SK-N-MC (cell line): ENCODE data around the gene CGA.

Source experiments
- DNase-seq: peaks from one replicate; pipeline ENCODE4 v3.0.0-alpha.2; 2011; ENCODE audit warnings: low read depth, low spot score
- H3K27ac ChIP-seq: fragments of 200-600 bp; sonication (generic); 2 replicates; pipeline ENCODE4 v1.5.1; 2016; ENCODE audit warnings: mixed run types
- H3K36me3 ChIP-seq: fragments of 200-600 bp; sonication (generic); 2 replicates; pipeline ENCODE4 v1.6.1; 2017; ENCODE audit warnings: antibody characterized with exemption, low read length, mixed read lengths; ENCODE audit not compliant: insufficient read depth
- H3K4me3 ChIP-seq: fragments of 200-600 bp; sonication (generic); 2 replicates; pipeline ENCODE4 v1.5.1; 2016
- H3K9ac ChIP-seq: fragments of 200-600 bp; sonication (generic); 2 replicates; pipeline ENCODE4 v1.8.0; 2017; ENCODE audit warnings: mixed run types, mixed read lengths; ENCODE audit not compliant: insufficient read length
- H3K9me3 ChIP-seq: fragments of 200-600 bp; sonication (generic); 2 replicates; pipeline ENCODE4 v1.6.1; 2017; ENCODE audit warnings: low read depth, mild to moderate bottlenecking, antibody characterized with exemption, low read length, moderate library complexity, mixed read lengths
- EZH2 ChIP-seq: fragments of 200-600 bp; sonication (generic); IDR thresholded peaks from one replicate; pipeline ENCODE4 v1.6.1; 2017; ENCODE audit warnings: antibody characterized with exemption
- FOXP2 ChIP-seq: optimal IDR thresholded peaks from 2 replicates; pipeline ENCODE3; 2011; ENCODE audit warnings: mild to moderate bottlenecking, moderate library complexity; ENCODE audit not compliant: insufficient read depth; ENCODE audit errors: extremely low read length, control extremely low read depth
- POLR2AphosphoS5 ChIP-seq: IDR thresholded peaks from 2 replicates; pipeline ENCODE4 v1.6.1; 2012; ENCODE audit warnings: mild to moderate bottlenecking, low read depth, low read length, borderline replicate concordance

Gene CGA

DNA sequence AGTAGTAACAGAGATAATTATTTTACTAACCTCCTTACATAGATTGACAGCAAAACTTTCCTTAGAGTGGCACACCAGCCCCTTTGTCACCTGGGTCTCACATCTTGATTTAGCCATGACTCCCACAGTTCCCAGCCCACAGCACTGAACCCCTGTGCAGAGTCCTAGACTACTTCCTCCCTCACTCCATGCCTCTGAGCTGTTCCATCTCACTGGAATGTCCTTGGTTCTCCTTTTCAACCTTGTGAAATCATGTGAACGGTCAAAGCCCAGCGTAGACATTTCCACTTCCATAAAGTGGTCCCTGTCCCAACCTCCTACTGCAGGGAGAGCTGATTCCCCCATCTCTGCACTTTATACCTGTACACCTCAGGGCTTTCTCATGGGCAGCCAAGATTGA, 19.7 kb downstream of the CGA start:
- H3K9ac ChIP-seq, result no peak overlapping the region
- DNase-seq, result no peak
- H3K4me3 ChIP-seq, result no peak overlapping the region
- H3K27ac ChIP-seq, result no peak overlapping the region
- no peaks in the 10 kb centered on the region for H3K9me3 ChIP-seq
- no peaks in the 10 kb centered on the region for H3K36me3 ChIP-seq
- TF ChIP-seq EZH2 (no peak), FOXP2 (no peak), POLR2AphosphoS5 (no peak)

DNA sequence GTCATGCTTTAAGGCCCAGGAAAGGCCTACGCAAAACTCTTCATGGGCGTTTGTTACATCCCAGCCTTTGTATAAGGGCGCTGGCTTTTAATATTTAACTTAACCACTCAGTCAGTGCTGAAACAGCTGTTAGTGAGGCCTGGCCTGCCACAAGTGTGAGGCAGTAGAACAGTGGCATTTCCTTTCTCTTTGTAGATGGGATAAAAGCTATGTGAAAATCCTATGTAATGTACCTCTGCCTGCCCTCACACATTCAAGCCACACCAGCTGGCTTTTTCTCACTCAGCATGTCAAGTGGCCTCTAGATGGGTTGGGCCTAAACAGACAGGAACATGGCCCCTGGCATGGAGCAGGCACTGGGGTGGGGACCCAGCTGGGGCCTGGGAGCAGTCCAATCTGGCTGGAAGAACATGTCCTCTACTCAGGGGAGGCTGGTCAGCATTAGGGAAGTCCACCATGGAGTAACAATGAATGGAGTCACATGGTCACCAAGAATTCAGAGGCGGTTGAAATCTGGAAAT, 20.7 kb downstream of the CGA start:
- Histone ChIP-seq H3K9me3 (no peaks in the 10 kb centered on the region), H3K36me3 (no peaks in the 10 kb centered on the region), H3K9ac (no peak overlapping the region), H3K4me3 (no peak overlapping the region), H3K27ac (no peak overlapping the region)
- TF ChIP-seq FOXP2, result no peak
- TF ChIP-seq EZH2, result no peak
- no peak for TF ChIP-seq POLR2AphosphoS5
- no peak for DNase-seq

DNA sequence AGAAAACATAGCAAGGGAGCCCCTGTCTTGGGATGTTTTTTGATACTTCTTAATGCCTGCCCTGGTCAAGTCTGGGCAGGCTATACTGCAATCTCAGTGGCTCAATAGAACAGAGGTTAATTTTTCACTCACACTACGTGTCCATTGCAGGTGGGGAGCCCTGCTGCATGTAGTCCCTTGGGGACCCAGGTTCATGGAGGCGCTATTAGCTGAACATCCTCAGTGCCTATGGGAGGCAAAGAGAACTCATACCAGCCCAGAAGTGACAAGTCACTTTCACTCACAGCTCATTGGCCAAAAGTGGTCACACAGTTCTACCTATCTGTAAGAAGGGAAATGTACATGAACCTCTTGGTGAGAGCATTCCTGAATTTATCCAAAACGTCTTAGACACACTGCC, 23.2 kb downstream of the CGA start:
- H3K9me3 ChIP-seq, result no peaks in the 10 kb centered on the region
- H3K36me3 ChIP-seq, result no peaks in the 10 kb centered on the region
- H3K9ac ChIP-seq, result no peak overlapping the region
- TF ChIP-seq EZH2 (no peak), POLR2AphosphoS5 (no peak), FOXP2 (no peak)
- H3K4me3 ChIP-seq, result no peak overlapping the region
- H3K27ac ChIP-seq, result no peak overlapping the region
- no peak for DNase-seq

DNA sequence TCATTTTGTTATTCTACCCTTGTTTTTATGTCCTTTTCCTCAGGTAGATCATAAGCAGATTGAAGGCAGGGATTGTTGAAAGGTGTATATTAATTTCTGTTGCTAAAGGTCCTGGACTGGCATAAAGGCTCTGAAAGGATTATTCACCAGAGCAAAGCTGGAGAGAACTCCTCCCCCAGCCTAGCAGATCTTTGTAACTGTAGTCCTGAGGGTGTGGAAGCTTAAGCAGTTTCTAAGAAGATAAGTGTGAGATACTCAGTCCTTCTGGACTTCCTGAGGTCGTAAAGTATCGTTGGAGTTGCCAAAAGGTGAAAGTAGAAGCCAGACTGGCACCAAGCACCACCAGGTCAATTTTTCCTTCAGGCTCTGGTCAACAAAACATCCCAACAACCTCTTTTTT, 24.2 kb downstream of the CGA start:
- no peaks in the 10 kb centered on the region for H3K9me3 ChIP-seq
- no peak overlapping the region for H3K9ac ChIP-seq
- TF ChIP-seq FOXP2 (no peak), POLR2AphosphoS5 (no peak), EZH2 (no peak)

DNA sequence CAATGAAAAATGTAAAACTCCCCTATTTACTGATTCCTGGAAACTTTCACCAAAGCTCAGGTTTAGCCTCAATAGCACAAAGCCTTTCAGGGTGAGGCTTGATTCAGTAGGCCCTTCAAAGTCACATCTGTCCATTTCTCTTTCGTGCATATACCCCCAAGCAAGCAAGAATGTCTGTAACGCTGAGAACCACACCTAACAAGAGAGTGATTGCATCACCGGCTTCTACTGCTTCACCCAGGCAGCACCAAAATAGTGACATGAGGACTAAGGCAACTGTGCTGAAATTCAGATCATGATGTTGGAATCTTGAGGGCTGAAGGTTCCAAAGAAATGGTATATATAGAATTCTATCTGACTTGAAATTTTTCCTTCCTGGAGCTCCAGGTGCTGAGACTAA, 26.1 kb downstream of the CGA start:
- no peak for TF ChIP-seq POLR2AphosphoS5
- TF ChIP-seq EZH2, result no peak
- no peak for TF ChIP-seq FOXP2
- H3K4me3 ChIP-seq, result no peak overlapping the region

More for the DNA sequence above, 24.2 kb downstream of the CGA start:
- H3K36me3 ChIP-seq, result no peaks in the 10 kb centered on the region
- no peak for DNase-seq
- H3K27ac ChIP-seq, result no peak overlapping the region
- H3K4me3 ChIP-seq, result no peak overlapping the region

DNA sequence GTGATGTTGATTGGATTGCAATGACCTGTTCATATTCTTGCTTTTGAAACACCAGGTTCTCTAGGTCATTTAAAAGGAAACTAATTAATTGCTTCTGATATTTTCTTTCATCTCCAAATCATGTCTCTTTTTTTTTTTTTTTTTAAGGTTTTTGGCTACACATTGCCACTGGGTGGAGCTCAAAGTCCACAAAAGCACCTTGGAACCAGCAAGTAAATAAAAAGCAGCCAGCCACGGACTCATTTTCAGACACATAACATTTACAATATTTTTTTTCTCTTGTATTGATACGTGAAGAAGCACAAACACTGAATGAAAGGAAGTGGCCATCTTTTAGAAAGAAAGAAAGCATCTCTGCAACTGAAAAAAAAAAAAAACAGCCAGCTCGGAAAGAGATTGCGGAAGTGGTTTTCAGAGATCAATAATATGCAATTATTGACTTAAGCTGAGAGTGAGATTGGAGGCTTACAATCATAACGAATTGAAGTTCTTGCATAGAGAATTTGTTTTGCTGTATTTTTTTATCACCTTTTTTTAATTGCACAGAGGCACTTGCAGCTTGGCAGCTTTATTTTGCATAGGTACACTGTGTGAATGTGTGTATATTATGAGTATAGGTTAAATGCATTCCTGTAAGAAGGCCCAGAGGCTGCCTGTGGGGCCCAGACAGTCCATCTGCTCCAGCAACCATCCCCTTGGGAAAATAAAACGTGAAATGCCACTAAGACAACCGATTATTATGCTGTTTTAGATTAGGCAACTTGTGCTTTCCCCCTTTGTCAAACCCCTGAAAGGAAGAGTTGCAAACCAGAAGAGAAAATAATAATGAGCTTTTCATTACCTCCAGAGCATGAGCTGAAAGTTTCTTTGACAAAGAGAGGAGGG, 28.2 kb downstream of the CGA start:
- H3K9me3 ChIP-seq, result no peaks in the 10 kb centered on the region
- H3K9ac ChIP-seq, result no peak overlapping the region
- H3K4me3 ChIP-seq, result peak overlapping the region; percentile 39
- H3K36me3 ChIP-seq, result no peaks in the 10 kb centered on the region
- TF ChIP-seq EZH2 (no peak), FOXP2 (no peak), POLR2AphosphoS5 (no peak)
- DNase-seq, result peak; percentile 30
- H3K27ac ChIP-seq, result no peak overlapping the region

More for the DNA sequence above, 26.1 kb downstream of the CGA start:
- Histone ChIP-seq H3K36me3 (no peaks in the 10 kb centered on the region), H3K27ac (no peak overlapping the region), H3K9me3 (no peaks in the 10 kb centered on the region), H3K9ac (no peak overlapping the region)
- no peak for DNase-seq

DNA sequence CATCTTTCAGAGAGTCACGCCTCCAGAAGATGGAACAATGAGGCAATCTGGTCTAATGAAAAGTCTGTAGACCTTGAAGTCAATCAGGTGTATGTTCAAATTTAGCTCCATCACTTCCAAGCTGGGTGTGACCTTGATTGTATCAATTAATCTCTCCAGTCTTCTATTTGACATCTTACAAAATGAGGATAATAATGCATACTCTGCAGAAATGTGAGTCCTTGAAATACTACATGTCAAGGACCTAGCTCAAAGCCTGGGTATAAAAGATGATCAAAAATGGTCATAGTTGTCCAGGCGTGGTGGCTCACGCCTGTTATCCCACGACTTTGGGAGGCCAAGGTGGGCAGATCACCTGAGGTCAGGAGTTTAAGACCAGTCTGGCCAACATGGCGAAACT, 29.8 kb downstream of the CGA start:
- no peak for DNase-seq
- TF ChIP-seq POLR2AphosphoS5 (no peak), EZH2 (no peak), FOXP2 (no peak)
- Histone ChIP-seq H3K27ac (no peak overlapping the region), H3K36me3 (no peaks in the 10 kb centered on the region), H3K9ac (no peak overlapping the region), H3K4me3 (no peak overlapping the region), H3K9me3 (no peaks in the 10 kb centered on the region)

DNA sequence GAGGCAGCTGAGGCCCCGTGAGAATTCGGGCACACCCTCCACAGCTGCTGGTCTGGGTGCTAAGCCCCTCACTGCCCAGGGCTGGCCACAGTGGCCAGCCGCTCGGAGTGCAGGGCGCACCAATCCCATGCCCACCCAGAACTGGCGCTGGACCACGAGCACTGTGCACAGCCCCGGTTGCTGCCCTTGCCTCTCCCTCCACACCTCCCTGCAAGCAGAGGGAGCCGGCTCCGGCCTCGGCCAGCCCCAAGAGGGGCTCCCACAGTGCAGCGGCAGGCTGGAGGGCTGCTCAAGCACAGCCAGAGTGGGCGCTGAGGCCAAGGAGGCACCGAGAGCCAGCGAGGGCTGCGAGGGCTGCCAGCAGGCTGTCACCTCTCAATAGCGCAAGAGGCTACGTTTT, 35.0 kb downstream of the CGA start:
- no peak overlapping the region for H3K4me3 ChIP-seq
- H3K9ac ChIP-seq, result no peak overlapping the region
- DNase-seq, result no peak
- H3K36me3 ChIP-seq, result no peaks in the 10 kb centered on the region
- no peaks in the 10 kb centered on the region for H3K9me3 ChIP-seq
- no peak overlapping the region for H3K27ac ChIP-seq
- no peak for TF ChIP-seq FOXP2
- no peak for TF ChIP-seq EZH2
- no peak for TF ChIP-seq POLR2AphosphoS5
